Astrocyte (in vitro differentiated cells and primary cell): ENCODE data around the gene CTIF. TPM values are rescaled to one million over a fixed set of nuclear protein-coding genes. Genes with fewer than 3 reads are reported as not detected.

Experiments used
- DNase-seq: peaks from one replicate; pipeline ENCODE4 v3.0.0-alpha.2; 2010; ENCODE audit warnings: low read depth
- FAIRE-seq: peaks from 2 replicates; lab custom pipeline; 2011; peaks lifted over from hg19 to GRCh38; lab: Jason Lieb, UNC
- H2AFZ ChIP-seq: 2 replicates; pipeline ENCODE4 v1.6.0; 2012; ENCODE audit warnings: low read depth, low read length, inconsistent platforms
- H3K27ac ChIP-seq: 2 replicates; pipeline ENCODE4 v1.5.1; 2011; ENCODE audit warnings: low read depth, low read length, inconsistent platforms
- H3K27me3 ChIP-seq: 2 replicates; pipeline ENCODE4 v1.6.0; 2011; ENCODE audit warnings: low read length, inconsistent platforms; ENCODE audit not compliant: insufficient read depth
- H3K36me3 ChIP-seq: 2 replicates; pipeline ENCODE4 v1.5.1; 2011; ENCODE audit warnings: low read length, inconsistent platforms; ENCODE audit not compliant: insufficient read depth
- H3K4me1 ChIP-seq: 2 replicates; pipeline ENCODE4 v1.5.1; 2011; ENCODE audit warnings: low read length, inconsistent platforms; ENCODE audit not compliant: insufficient read depth
- H3K4me2 ChIP-seq: 2 replicates; pipeline ENCODE4 v1.6.0; 2012; ENCODE audit warnings: low read length, inconsistent platforms
- H3K4me3 ChIP-seq: 2 replicates; pipeline ENCODE4 v1.5.1; 2011; ENCODE audit warnings: low read depth, mild to moderate bottlenecking, low read length, inconsistent platforms; ENCODE audit not compliant: insufficient read depth
- H3K79me2 ChIP-seq: 2 replicates; pipeline ENCODE4 v1.6.0; 2012; ENCODE audit warnings: mild to moderate bottlenecking, low read length, inconsistent platforms; ENCODE audit not compliant: insufficient read depth
- H3K9ac ChIP-seq: 2 replicates; pipeline ENCODE4 v1.6.0; 2012; ENCODE audit warnings: mild to moderate bottlenecking, low read length, inconsistent platforms
- H3K9me3 ChIP-seq: 2 replicates; pipeline ENCODE4 v1.5.1; 2012; ENCODE audit warnings: low read depth, mild to moderate bottlenecking, low read length, inconsistent platforms; ENCODE audit not compliant: insufficient read depth
- H4K20me1 ChIP-seq: 2 replicates; pipeline ENCODE4 v1.6.0; 2012; ENCODE audit warnings: low read length, inconsistent platforms; ENCODE audit not compliant: insufficient read depth
- H3K27ac Mint-ChIP-seq: one replicate; pipeline ENCODE4 v1.8.0; 2021; ENCODE audit warnings: mild to moderate bottlenecking, mixed read lengths; ENCODE audit not compliant: unreplicated experiment
- H3K27me3 Mint-ChIP-seq: one replicate; pipeline ENCODE4 v1.8.0; 2021; ENCODE audit warnings: low read depth, mixed read lengths; ENCODE audit not compliant: unreplicated experiment
- H3K36me3 Mint-ChIP-seq: one replicate; pipeline ENCODE4 v1.8.0; 2021; ENCODE audit warnings: low read depth, mixed read lengths; ENCODE audit not compliant: unreplicated experiment
- H3K4me1 Mint-ChIP-seq: one replicate; pipeline ENCODE4 v1.8.0; 2021; ENCODE audit warnings: low read depth, mixed read lengths; ENCODE audit not compliant: unreplicated experiment
- H3K4me3 Mint-ChIP-seq: one replicate; pipeline ENCODE4 v1.8.0; 2021; ENCODE audit warnings: mild to moderate bottlenecking, moderate library complexity, mixed read lengths; ENCODE audit not compliant: unreplicated experiment
- H3K9me3 Mint-ChIP-seq: one replicate; pipeline ENCODE4 v1.8.0; 2021; ENCODE audit warnings: mild to moderate bottlenecking, mixed read lengths; ENCODE audit not compliant: unreplicated experiment
- CTCF ChIP-seq: IDR thresholded peaks from 2 replicates; pipeline ENCODE4 v1.5.1; 2011; ENCODE audit warnings: low read depth, mild to moderate bottlenecking, inconsistent platforms, low read length, moderate library complexity; ENCODE audit not compliant: insufficient read depth
- EZH2 ChIP-seq: IDR thresholded peaks from 2 replicates; pipeline ENCODE4 v1.6.1; 2012; ENCODE audit warnings: mild to moderate bottlenecking, low read length, inconsistent platforms; ENCODE audit not compliant: insufficient read depth
- total RNA-seq: library from RNA; stranded (reverse); gene quantifications from 2 replicates; pipeline ENCODE4 v1.2.1, GENCODE V29; 2021

The CTIF gene
- total RNA-seq, 1 donor from 2014 or later = 101 TPM

GRCh38 chr18:48802543-48803290, 263.9 kb downstream of the CTIF start:
- Histone ChIP-seq H3K27ac (no peak overlapping the region), H4K20me1 (peaks cover 7% of the 10 kb centered on the region), H2AFZ (no peak overlapping the region), H3K36me3 (peaks cover 4% of the 10 kb centered on the region), H3K27me3 (no peaks in the 10 kb centered on the region), H3K4me1 (peaks cover 10% of the 10 kb centered on the region), H3K4me3 (no peak overlapping the region), H3K4me2 (no peak overlapping the region), H3K9ac (no peak overlapping the region), H3K79me2 (no peaks in the 10 kb centered on the region), H3K9me3 (no peaks in the 10 kb centered on the region)
- DNase-seq (no peak), FAIRE-seq (no peak)
- H3K27ac Mint-ChIP-seq = peak overlapping the region; percentile 14
- TF ChIP-seq CTCF (no peak), EZH2 (no peak)
- H3K9me3 Mint-ChIP-seq = no peaks in the 10 kb centered on the region
- no peak overlapping the region for H3K4me3 Mint-ChIP-seq
- H3K27me3 Mint-ChIP-seq = no peaks in the 10 kb centered on the region
- peaks cover 30% of the 10 kb centered on the region for H3K4me1 Mint-ChIP-seq
- H3K36me3 Mint-ChIP-seq = peaks cover 50% of the 10 kb centered on the region

GRCh38 chr18:48803518-48803917, 264.7 kb downstream of the CTIF start:
- FAIRE-seq = no peak
- Mint-ChIP-seq H3K36me3 (peaks cover 46% of the 10 kb centered on the region), H3K4me3 (no peak overlapping the region), H3K9me3 (no peaks in the 10 kb centered on the region), H3K27me3 (no peaks in the 10 kb centered on the region), H3K27ac (no peak overlapping the region), H3K4me1 (peaks cover 30% of the 10 kb centered on the region)
- Histone ChIP-seq H3K9ac (no peak overlapping the region), H4K20me1 (peaks cover 5% of the 10 kb centered on the region), H3K4me2 (no peak overlapping the region), H2AFZ (no peak overlapping the region), H3K27ac (no peak overlapping the region), H3K79me2 (no peaks in the 10 kb centered on the region), H3K27me3 (no peaks in the 10 kb centered on the region), H3K4me1 (peaks cover 10% of the 10 kb centered on the region), H3K9me3 (no peaks in the 10 kb centered on the region), H3K4me3 (no peak overlapping the region), H3K36me3 (peaks cover 4% of the 10 kb centered on the region)
- DNase-seq = no peak
- no peak for TF ChIP-seq EZH2
- no peak for TF ChIP-seq CTCF
